Nephron (organoid): ENCODE results near the gene ZSWIM1.
"Not testable (repeated sequence)": the region's sequence is repeated elsewhere in the genome, so short reads cannot be mapped to it uniquely, and the experiment has no call there.

ENCODE experiments used
- H3K27ac Mint-ChIP-seq, 3 experiments: 2 replicates each; pipeline ENCODE4 v1.8.0; 2020; ENCODE audit warnings: mixed read lengths in 3 of 3, mild to moderate bottlenecking in 2 of 3, moderate library complexity in 1 of 3
- H3K27me3 Mint-ChIP-seq: 2 replicates; pipeline ENCODE4 v1.8.0; 2021; ENCODE audit warnings: low read depth, mild to moderate bottlenecking, moderate library complexity, mixed read lengths
- H3K36me3 Mint-ChIP-seq: 2 replicates; pipeline ENCODE4 v1.8.0; 2020; ENCODE audit warnings: low read depth, mixed read lengths
- H3K4me1 Mint-ChIP-seq: 2 replicates; pipeline ENCODE4 v1.8.0; 2020; ENCODE audit warnings: mixed read lengths
- H3K4me3 Mint-ChIP-seq, 3 experiments: 2 replicates each; pipeline ENCODE4 v1.8.0; 2020; ENCODE audit warnings: mild to moderate bottlenecking in 3 of 3, mixed read lengths in 3 of 3, moderate library complexity in 2 of 3
- H3K9me3 Mint-ChIP-seq: 2 replicates; pipeline ENCODE4 v1.8.0; 2020; ENCODE audit warnings: mixed read lengths
- TF ChIP-seq, protein P1 (sequence below), 3 experiments: fragments of 200-600 bp; sonication (generic); IDR thresholded peaks; one replicate each; pipeline ENCODE4 v1.5.0; 2021; ENCODE audit warnings: antibody characterized with exemption in 3 of 3; ENCODE audit not compliant: unreplicated experiment in 3 of 3

Gene ZSWIM1

GRCh38 chr20:45899046-45899835 lies 18.2 kb downstream of the ZSWIM1 start:
- no peak overlapping the region for H3K27ac Mint-ChIP-seq
- no peaks in the 10 kb centered on the region for H3K4me1 Mint-ChIP-seq
- H3K9me3 Mint-ChIP-seq: no peaks in the 10 kb centered on the region
- H3K4me3 Mint-ChIP-seq: no peak overlapping the region
- peaks cover 28% of the 10 kb centered on the region for H3K36me3 Mint-ChIP-seq
- no peaks in the 10 kb centered on the region for H3K27me3 Mint-ChIP-seq
- TF ChIP-seq, protein P1, sequence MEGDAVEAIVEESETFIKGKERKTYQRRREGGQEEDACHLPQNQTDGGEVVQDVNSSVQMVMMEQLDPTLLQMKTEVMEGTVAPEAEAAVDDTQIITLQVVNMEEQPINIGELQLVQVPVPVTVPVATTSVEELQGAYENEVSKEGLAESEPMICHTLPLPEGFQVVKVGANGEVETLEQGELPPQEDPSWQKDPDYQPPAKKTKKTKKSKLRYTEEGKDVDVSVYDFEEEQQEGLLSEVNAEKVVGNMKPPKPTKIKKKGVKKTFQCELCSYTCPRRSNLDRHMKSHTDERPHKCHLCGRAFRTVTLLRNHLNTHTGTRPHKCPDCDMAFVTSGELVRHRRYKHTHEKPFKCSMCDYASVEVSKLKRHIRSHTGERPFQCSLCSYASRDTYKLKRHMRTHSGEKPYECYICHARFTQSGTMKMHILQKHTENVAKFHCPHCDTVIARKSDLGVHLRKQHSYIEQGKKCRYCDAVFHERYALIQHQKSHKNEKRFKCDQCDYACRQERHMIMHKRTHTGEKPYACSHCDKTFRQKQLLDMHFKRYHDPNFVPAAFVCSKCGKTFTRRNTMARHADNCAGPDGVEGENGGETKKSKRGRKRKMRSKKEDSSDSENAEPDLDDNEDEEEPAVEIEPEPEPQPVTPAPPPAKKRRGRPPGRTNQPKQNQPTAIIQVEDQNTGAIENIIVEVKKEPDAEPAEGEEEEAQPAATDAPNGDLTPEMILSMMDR (IDR thresholded peaks at IDR 0.05; ENCODE audit: unreplicated experiment in 3 of 3): no peak

DNA sequence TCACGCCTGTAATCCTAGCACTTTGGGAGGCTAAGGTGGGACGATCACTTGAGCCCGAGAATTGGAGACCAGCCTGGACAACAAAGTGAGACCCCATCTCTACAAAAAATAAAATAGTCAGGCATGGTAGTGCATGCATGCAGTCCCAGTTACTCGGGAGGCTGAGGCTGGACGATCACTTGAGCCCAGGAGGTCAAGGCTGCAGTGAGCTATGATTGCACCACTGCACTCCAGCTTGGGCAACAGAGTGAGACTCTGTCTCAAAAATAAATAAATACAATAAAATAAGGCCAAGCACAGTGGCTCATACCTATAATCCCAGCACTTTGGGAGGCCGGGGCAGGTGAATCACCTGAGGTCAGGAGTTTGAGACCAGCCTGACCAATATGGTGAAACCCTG lies 20.3 kb downstream of the ZSWIM1 start:
- not testable (repeated sequence) for H3K4me1 Mint-ChIP-seq, H3K4me3 Mint-ChIP-seq, H3K27ac Mint-ChIP-seq, H3K9me3 Mint-ChIP-seq, H3K27me3 Mint-ChIP-seq
- H3K36me3 Mint-ChIP-seq: peaks cover 44% of the 10 kb centered on the region

GRCh38 chr20:45902199-45902701 lies 21.2 kb downstream of the ZSWIM1 start:
- no peaks in the 10 kb centered on the region for H3K4me1 Mint-ChIP-seq
- peaks cover 40% of the 10 kb centered on the region for H3K36me3 Mint-ChIP-seq
- no peaks in the 10 kb centered on the region for H3K27me3 Mint-ChIP-seq
- H3K9me3 Mint-ChIP-seq: no peaks in the 10 kb centered on the region
- no peak overlapping the region for H3K27ac Mint-ChIP-seq
- no peak overlapping the region for H3K4me3 Mint-ChIP-seq
- TF ChIP-seq, protein P1 (IDR thresholded peaks at IDR 0.05; ENCODE audit: unreplicated experiment in 3 of 3): no peak

DNA sequence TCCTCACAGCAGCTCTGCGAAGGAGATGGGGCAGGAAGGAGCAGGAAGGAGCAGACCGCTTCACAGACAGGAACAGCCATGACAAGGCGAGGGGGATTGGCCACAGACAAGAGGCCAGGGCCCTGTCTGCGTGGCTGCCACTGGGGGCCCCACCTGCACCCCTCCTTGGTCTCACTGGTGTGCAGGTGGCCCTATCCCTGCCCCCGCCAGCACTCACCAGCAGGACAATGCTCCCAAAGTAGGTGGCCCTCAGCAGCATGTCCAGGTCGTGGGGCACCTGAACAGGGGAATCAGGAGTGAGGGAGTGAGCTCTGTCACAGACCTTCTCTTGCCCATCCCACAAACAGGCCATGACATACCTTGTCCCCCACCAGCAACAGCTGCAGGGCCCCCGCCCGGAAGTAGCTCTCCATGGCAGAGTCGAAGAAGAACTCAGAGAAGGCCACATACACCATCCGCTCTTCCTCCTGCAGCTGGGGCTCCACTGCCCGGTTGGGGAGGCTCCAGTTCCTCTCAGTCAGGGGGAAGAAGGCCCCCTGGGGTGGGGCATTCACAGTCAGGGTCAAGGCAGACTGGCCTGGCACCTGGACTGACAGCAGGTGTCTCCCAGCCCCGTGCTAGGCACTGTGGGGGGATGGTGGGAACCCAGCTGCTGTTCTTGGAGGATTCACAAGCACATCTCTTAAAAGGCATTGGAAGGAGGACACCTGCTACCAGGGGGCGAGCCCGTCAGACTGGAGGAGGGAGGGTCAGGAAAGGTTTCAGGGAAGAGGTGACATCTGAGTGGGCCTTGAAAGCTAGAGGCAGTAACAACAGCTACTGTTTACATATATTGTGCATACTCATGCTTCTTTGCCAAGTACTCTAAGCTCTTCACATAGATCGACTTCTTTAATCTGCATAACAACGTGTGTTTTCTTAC lies 23.8 kb downstream of the ZSWIM1 start:
- TF ChIP-seq, protein P1 (IDR thresholded peaks at IDR 0.05; ENCODE audit: unreplicated experiment in 3 of 3): no peak
- no peaks in the 10 kb centered on the region for H3K4me1 Mint-ChIP-seq

GRCh38 chr20:45905505-45906079 lies 24.6 kb downstream of the ZSWIM1 start:
- H3K27me3 Mint-ChIP-seq: no peaks in the 10 kb centered on the region
- TF ChIP-seq, protein P1 (IDR thresholded peaks at IDR 0.05; ENCODE audit: unreplicated experiment in 3 of 3): no peak
- no peak overlapping the region for H3K27ac Mint-ChIP-seq
- H3K36me3 Mint-ChIP-seq: peaks cover 41% of the 10 kb centered on the region
- no peak overlapping the region for H3K4me3 Mint-ChIP-seq
- peaks cover 3% of the 10 kb centered on the region for H3K4me1 Mint-ChIP-seq
- no peaks in the 10 kb centered on the region for H3K9me3 Mint-ChIP-seq

More for the DNA sequence above, 23.8 kb downstream of the ZSWIM1 start:
- H3K27ac Mint-ChIP-seq: no peak overlapping the region
- peaks cover 39% of the 10 kb centered on the region for H3K36me3 Mint-ChIP-seq
- no peaks in the 10 kb centered on the region for H3K27me3 Mint-ChIP-seq
- H3K4me3 Mint-ChIP-seq: no peak overlapping the region
- H3K9me3 Mint-ChIP-seq: no peaks in the 10 kb centered on the region
